Measurements from ENCODE around the gene GPR151.

DNA sequence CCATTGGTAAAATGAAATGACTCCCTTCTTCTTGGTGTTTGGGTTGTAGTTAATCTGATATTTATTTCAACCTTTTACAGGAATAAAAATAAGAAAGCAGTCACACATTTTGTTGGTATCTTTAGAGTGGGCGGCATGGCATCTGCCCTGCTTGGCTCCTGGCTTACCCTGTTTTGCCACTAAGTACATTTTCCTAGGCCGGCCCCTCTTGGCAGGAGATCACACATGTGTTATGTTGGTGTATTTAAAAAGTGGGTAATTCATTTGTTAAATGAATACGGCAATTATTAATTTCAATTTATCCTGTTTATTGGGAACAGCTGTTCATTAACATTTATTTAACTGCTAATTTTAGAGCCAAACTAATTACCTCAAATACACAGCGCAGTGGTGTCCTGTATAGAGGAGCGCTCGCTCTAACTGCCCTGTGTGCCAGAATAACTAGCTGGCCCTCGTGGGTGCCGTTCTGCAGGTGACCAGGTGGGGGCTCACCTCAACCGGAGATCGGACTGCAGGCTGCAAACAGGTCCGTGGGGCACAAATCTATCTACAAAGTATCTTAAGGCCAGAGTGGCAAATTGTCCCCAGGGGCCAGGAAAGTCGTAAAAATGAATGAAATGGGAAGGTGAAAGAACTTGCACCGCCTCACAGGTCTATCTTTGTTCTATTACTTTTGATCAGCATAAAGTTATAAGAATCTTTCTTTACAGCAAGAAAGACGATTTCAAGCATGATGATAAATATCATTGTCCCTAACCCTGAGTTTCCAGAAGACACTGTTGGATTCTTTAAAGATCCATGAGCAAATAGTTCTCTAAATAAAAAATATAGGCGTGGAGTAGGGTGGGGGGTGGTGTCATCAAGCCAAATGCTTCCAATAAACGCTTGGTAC lies 26.2 kb upstream of the GPR151 start:
- TF ChIP-seq CTCF (conservative IDR thresholded peaks at IDR 0.05; ENCODE audit: low read depth, low read length) (peak; percentile 76), POLR2A (IDR thresholded peaks at IDR 0.05; ENCODE audit: low read depth, low read length) (no peak)
- TF ChIP-seq, protein P1, sequence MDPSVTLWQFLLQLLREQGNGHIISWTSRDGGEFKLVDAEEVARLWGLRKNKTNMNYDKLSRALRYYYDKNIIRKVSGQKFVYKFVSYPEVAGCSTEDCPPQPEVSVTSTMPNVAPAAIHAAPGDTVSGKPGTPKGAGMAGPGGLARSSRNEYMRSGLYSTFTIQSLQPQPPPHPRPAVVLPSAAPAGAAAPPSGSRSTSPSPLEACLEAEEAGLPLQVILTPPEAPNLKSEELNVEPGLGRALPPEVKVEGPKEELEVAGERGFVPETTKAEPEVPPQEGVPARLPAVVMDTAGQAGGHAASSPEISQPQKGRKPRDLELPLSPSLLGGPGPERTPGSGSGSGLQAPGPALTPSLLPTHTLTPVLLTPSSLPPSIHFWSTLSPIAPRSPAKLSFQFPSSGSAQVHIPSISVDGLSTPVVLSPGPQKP (IDR thresholded peaks at IDR 0.05; ENCODE audit: borderline replicate concordance, low read depth, low read length) = no peak
